GM18870 (cell line): ENCODE results near the gene FBXL7.

Experiments
- ATAC-seq: cut with Tn5 transposase; IDR thresholded peaks from one replicate; pipeline ENCODE4 v1.9.1; 2021; ENCODE audit warnings: moderate library complexity; ENCODE audit not compliant: unreplicated experiment

Gene FBXL7

DNA sequence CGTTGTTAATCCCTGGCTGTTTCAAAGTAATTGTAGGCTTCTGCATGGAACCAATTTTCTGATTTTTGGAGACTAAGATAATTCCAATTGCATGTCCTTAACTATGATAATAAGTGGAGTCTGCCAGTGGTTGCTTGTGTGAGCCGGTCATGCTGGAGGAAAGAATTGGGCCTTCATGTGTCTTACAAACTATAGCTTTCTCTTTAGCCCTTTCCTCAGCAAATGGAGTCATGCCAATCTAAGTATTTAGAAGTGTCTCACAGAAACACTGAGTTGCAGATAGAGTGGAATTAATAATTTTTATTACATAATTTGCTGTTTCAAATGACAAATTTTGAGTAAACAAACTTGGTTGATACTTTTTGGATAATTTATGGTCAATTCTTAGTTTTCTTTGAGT, 200.4 kb downstream of the FBXL7 start:
- ATAC-seq, result no peak

DNA sequence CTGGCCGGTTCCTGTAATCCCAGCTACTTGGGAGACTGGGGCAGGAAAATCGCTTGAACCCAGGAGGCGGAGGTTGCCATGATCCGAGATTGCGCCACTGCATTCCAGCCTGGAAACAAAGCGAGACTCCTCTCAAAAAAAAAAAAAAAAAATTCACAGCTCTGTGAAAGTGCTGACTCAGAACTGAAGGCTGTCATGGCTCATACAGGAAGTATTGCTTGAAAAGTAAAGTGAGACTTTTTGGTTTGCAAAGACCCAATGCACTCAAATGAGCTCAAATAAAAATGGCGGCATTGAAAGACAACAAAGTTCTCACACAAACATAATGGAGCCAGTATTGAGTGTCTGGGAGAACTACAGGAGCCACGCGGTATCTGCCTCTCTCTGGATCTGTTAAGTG, 202.1 kb downstream of the FBXL7 start:
- ATAC-seq, result peak; percentile 64

DNA sequence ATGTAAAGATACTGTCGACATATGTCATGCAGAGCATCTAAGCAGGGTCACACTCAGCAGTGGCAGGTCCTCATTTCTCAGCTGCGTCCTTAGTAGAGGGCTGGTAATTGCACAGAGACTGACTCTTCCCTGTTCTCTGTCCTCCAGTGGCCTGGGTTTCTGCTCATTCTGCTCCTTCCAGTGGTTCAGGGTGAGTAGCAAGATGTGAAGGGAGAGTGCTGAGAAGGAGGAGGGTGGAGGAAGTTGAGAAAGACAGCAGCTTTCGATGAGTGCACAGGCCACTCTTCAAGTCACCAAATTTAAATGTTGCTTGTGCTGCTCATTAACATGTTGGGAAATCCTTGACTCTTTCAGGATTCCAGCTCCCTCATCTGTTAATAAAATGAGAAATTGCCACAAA, 203.9 kb downstream of the FBXL7 start:
- no peak for ATAC-seq

- no peak for ATAC-seq
Measured at GRCh38 chr5:15704397-15704947, 204.5 kb downstream of the FBXL7 start.

GRCh38 chr5:15707631-15708030, 207.7 kb downstream of the FBXL7 start:
- ATAC-seq, result no peak

DNA sequence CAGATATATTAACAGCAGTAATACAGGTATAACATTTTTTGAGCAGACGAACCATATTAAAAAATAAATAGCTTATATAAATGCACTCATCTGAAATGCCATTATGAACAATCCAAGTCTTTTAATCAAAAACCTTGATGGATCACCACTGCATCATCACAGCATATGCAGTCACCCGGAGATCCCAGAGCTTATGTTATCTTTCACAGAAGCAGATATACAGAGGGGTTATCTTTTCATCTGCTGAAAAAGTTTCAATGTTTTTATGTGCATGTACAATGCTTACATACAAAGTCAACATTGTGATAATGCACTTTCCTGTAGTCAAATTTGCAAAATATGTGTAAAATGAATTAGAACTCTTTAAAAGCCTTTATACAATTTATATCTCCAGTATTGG, 211.9 kb downstream of the FBXL7 start:
- no peak for ATAC-seq

DNA sequence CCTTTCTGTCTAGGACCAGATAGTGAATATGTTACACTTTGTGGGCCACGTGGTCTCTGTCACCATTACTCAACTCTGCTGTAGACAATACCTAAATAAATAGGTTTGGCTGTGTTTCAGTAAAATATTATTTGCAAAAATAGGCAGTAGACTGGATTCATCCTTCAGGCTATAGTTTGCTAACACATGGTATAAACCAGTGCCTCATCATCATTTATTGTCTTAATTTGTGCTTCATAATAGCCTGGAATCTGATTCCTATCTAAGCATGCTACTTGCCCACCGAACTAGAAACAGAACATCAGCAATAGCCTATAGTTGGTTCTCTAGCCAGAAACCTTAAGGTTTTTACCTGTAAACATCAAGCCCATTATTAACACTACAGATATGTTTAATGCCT, 215.6 kb downstream of the FBXL7 start:
- no peak for ATAC-seq

GRCh38 chr5:15715967-15716366, 216.0 kb downstream of the FBXL7 start:
- no peak for ATAC-seq

- no peak for ATAC-seq
Measured at GRCh38 chr5:15717001-15717400, 217.0 kb downstream of the FBXL7 start.

DNA sequence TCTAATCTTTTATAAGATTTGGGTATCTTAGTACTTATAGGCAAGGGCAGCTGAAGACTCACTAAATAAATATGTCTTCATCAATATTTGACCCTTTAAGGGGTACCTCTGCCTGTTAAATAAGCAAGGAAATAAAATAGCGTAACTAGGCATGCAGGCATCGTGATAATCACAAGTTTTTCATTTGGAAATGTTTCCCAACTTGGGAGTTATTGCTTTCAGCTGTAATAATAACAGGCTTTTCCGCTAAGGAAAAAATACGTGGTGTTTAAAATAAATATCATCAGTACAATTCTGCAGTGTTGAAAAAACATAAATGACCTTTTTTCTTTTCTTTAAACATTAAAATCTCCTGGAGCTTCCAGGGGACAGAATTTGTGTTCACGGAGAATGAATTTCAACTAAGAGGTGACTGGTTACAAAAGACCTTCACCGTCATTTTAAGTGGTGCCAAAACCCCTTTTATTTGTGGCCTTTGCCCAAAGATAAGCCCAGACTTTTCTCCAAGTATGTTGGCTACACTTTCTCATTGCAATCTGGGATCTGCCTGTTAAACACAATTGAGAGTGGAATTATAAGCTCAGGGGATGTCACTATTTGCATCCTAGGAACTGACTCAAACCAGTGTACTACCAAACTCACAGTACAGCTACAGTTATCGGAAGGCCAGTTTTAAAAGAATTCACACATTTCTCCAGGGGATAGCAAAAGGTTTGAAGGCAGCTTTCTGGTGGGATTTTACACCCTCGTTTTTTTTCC, 218.6 kb downstream of the FBXL7 start:
- ATAC-seq, result no peak

DNA sequence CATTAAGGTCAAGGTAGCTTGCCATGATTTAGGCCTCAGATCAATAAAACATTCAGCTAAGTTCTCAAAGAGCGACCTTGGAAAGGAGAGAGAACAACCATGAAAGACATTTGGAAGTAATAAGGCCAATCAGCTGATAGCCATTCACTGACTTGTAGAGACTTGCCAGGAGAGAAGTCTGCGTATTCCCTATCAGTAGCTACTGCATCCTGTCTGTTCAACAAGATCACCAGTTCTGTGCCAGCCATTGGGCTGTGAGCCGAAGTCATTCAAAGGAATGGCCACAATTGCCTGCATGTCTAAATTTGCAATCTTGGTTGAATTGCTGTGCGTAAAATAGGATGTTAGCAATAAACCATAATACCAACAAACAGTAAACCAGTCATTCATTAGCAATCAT, 219.8 kb downstream of the FBXL7 start:
- ATAC-seq, result no peak

DNA sequence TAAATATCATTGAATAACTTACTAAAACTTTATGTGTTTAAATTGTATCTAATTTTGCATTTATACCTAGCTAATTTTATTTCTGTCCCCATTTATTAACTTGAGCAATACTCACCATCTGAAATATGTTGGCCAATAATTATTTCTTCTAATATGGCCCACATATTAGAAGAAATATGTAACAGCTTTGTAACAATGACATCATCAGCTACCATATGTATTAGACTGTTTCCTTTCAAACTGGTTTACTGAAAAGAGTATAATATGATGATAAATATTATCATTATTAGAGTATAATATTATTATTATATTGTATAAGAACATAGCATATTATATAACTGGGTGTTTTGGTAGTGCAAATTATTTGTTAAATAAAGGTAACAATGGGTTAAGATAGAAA, 220.5 kb downstream of the FBXL7 start:
- ATAC-seq, result no peak

- ATAC-seq, result no peak
Measured at GRCh38 chr5:15722305-15722704, 222.3 kb downstream of the FBXL7 start.

GRCh38 chr5:15727375-15727774, 227.4 kb downstream of the FBXL7 start:
- no peak for ATAC-seq

GRCh38 chr5:15728811-15729210, 228.8 kb downstream of the FBXL7 start:
- ATAC-seq, result no peak

- no peak for ATAC-seq
Measured at GRCh38 chr5:15731699-15732098, 231.7 kb downstream of the FBXL7 start.

- no peak for ATAC-seq
Measured at GRCh38 chr5:15734058-15734457, 234.1 kb downstream of the FBXL7 start.

GRCh38 chr5:15737036-15737821, 237.2 kb downstream of the FBXL7 start:
- no peak for ATAC-seq

DNA sequence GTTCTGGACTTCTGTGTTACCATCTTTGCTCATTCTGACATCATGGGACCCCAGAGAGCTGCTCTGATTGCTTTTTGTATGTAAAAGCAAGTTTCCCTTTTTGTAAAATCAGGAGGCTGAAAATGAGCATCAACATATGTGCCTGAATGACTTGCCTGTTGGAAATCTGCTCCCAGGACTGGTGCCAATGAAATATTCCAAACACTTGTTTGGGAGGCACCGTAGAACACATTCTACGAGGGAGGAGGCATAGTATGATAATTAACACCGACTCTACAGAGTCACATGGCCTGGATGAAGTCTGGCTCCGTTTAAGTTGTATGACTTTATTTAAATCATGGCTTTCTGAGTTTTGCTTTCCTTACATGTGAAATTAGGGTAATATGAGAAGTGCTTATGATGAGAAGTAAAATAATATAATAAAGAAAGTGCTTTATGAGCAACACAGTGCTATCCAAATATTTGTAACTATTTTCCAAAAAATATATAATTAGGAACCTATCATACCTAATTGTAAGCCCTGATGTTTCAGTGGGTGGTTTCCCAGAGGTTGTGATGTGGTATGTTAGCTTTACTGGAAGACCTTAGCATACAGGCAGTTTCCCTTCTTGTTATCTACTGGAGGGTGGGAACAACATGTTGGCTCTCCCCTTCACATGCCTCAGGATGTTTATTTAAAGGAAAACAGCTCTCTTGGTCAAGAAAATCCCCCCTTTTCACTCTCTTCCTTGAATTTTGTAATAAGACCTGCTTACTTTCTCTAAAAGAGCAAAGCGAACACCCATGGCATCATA, 238.1 kb downstream of the FBXL7 start:
- ATAC-seq, result no peak

DNA sequence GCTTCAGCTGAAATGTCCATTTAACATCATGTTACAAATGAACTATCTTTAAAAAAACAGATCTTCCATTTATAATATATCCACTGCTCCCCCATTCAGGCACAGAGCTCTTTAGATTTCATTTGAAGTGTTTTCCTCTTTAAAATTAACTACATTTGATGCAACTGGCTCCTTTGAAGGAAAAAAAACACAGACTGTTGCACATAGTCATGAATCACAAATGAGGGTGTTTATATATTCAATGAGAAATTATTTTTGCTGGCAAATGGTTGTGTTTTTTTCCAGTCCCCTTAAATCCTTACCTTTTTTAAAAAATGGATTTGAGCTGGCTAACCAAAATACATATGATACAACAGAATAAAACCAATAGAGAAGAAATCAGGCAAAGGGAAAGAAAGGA, 240.4 kb downstream of the FBXL7 start:
- ATAC-seq, result no peak

- ATAC-seq, result no peak
Measured at GRCh38 chr5:15741591-15741990, 241.6 kb downstream of the FBXL7 start.
